K562 (cell line): Measurements from ENCODE around the gene CD274. TPM values are rescaled to one million over a fixed set of nuclear protein-coding genes. Genes with fewer than 3 reads are reported as not detected.
"Not testable (repeated sequence)": the region's sequence is repeated elsewhere in the genome, so short reads cannot be mapped to it uniquely, and the experiment has no call there.

Source experiments
- ATAC-seq: fragments of 200-7000 bp; cut with Tn5 transposase; 3 replicates; pipeline ENCODE4 v1.9.1; 2020; ENCODE audit warnings: moderate library complexity
- BruUV-seq: library from RNA; stranded (reverse); fragments of 400-500 nt; replicated peaks from 2 replicates; lab custom pipeline; 2021; lab: Mats Ljungman, UMichigan
- CTCF ChIA-PET: fragments of 300-600 bp; formaldehyde crosslinking; extraction: SDS; loops from one replicate; lab custom pipeline; 2021; ENCODE audit warnings: low intra/inter-chr PET ratio; lab: Yijun Ruan, JAX
- POLR2A ChIA-PET: fragments of 300-600, 350-650 bp; sonication (Branson Sonifier 250); formaldehyde crosslinking; extraction: SDS; loops from one replicate; lab custom pipeline; 2021; ENCODE audit warnings: antibody characterized with exemption, inconsistent platforms; lab: Yijun Ruan, JAX
- DNase-seq, 4 experiments: peaks; one replicate each; pipeline versions ENCODE4 v3.0.0 to v3.0.0-alpha.2; 2011 to 2018; ENCODE audit warnings: low spot score in 3 of 4, mixed read lengths in 3 of 4; ENCODE audit errors: extremely low read depth in 1 of 4
- FAIRE-seq: peaks from 2 replicates; lab custom pipeline; 2011; peaks lifted over from hg19 to GRCh38; lab: Jason Lieb, UNC
- H2AFZ ChIP-seq: 2 replicates; pipeline ENCODE4 v1.6.0; 2011; ENCODE audit warnings: low read depth, low read length, control low read depth, inconsistent platforms
- H3K27ac ChIP-seq: fragments of 200-600 bp; 3 replicates; pipeline ENCODE4 v1.8.0; 2011; ENCODE audit warnings: low read depth, mild to moderate bottlenecking, control low read depth, inconsistent platforms, low read length, moderate library complexity, mixed read lengths; ENCODE audit errors: extremely low read depth
- H3K27me3 ChIP-seq, 2 experiments: fragments of 300-600 bp in 1 of 2; 2 replicates in 1 of 2; 3 replicates in 1 of 2; pipeline versions ENCODE4 v1.6.0 to v1.8.0; 2011; ENCODE audit warnings: inconsistent platforms in 2 of 2, low read length in 2 of 2, mild to moderate bottlenecking in 1 of 2, mixed read lengths in 1 of 2, moderate library complexity in 1 of 2; ENCODE audit not compliant: control insufficient read depth in 2 of 2, insufficient read depth in 2 of 2
- H3K36me3 ChIP-seq: fragments of 300-600 bp; 3 replicates; pipeline ENCODE4 v1.8.0; 2011; ENCODE audit warnings: mild to moderate bottlenecking, low read length, inconsistent platforms; ENCODE audit not compliant: control insufficient read depth, insufficient read depth
- H3K4me1 ChIP-seq, 2 experiments: fragments of 200-600 bp in 1 of 2; replicated peaks in 1 of 2; 2 replicates in 1 of 2; 3 replicates in 1 of 2; pipeline versions ENCODE4 v1.5.1 to v1.8.0; 2011; ENCODE audit warnings: inconsistent platforms in 2 of 2, low read length in 2 of 2, mild to moderate bottlenecking in 1 of 2, mixed read lengths in 1 of 2, moderate library complexity in 1 of 2; ENCODE audit not compliant: control insufficient read depth in 2 of 2, insufficient read depth in 2 of 2
- H3K4me2 ChIP-seq: 2 replicates; pipeline ENCODE4 v1.6.1; 2011; ENCODE audit warnings: low read length, control low read depth, inconsistent platforms, mixed read lengths; ENCODE audit not compliant: insufficient read depth
- H3K4me3 ChIP-seq: fragments of 200-600 bp; sonication (generic), shearing (Covaris generic); 2 replicates; pipeline ENCODE4 v1.5.1; 2016; ENCODE audit warnings: control low read depth, inconsistent platforms
- H3K79me2 ChIP-seq: fragments of 200-600 bp; 3 replicates; pipeline ENCODE4 v1.8.0; 2011; ENCODE audit warnings: low read length, inconsistent platforms; ENCODE audit not compliant: control insufficient read depth, insufficient read depth
- H3K9ac ChIP-seq, 2 experiments: 2 replicates each; pipeline versions ENCODE4 v1.6.0 to v1.6.1; 2011; ENCODE audit warnings: low read depth in 2 of 2, low read length in 2 of 2, control low read depth in 1 of 2, inconsistent platforms in 1 of 2, mild to moderate bottlenecking in 1 of 2, mixed read lengths in 1 of 2; ENCODE audit not compliant: insufficient read depth in 1 of 2
- H3K9me1 ChIP-seq: one replicate; pipeline ENCODE4 v1.6.0; 2011; ENCODE audit warnings: inconsistent platforms, mild to moderate bottlenecking, low read length, moderate library complexity; ENCODE audit not compliant: control insufficient read depth, insufficient read depth
- H3K9me3 ChIP-seq: replicated peaks from 2 replicates; pipeline ENCODE4 v1.5.1; 2011; ENCODE audit warnings: low read depth, low read length, inconsistent platforms; ENCODE audit not compliant: control insufficient read depth, insufficient read depth
- H4K20me1 ChIP-seq: replicated peaks from 2 replicates; pipeline ENCODE4 v1.6.1; 2011; ENCODE audit warnings: low read length, inconsistent platforms, mixed read lengths; ENCODE audit not compliant: control insufficient read depth, insufficient read depth
- BCOR ChIP-seq: fragments of 450-650 bp; IDR thresholded peaks from 2 replicates; pipeline ENCODE4 v1.6.1; 2016
- BHLHE40 ChIP-seq: IDR thresholded peaks from 2 replicates; pipeline ENCODE4 v1.6.1; 2011; ENCODE audit warnings: low read length, improper control_type of control experiment
- CEBPG ChIP-seq, 3 experiments: fragments of 200-800 bp in 1 of 3; sonication (Bioruptor generic) in 1 of 3; sonication (generic) in 1 of 3; formaldehyde crosslinking in 1 of 3; IDR thresholded peaks in 2 of 3; conservative IDR thresholded peaks in 1 of 3; 2 replicates each; pipeline versions ENCODE4 v1.6.1 to v1.8.0; 2016 to 2022; ENCODE audit warnings: missing compliant biosample characterization in 2 of 3, missing genetic modification characterization in 2 of 3, mild to moderate bottlenecking in 1 of 3, missing genetic modification reagents in 1 of 3
- DACH1 ChIP-seq: fragments of 450-650 bp; IDR thresholded peaks from 2 replicates; pipeline ENCODE4 v1.6.1; 2018; ENCODE audit not compliant: partially characterized antibody
- ETV6 ChIP-seq, 3 experiments: fragments of 150-350 bp in 1 of 3; sonication (generic) in 1 of 3; formaldehyde crosslinking in 1 of 3; IDR thresholded peaks; 2 replicates each; pipeline versions ENCODE4 v1.6.1 to v1.8.0; 2014 to 2022; ENCODE audit warnings: borderline replicate concordance in 2 of 3, low read depth in 2 of 3, antibody characterized with exemption in 1 of 3, low read length in 1 of 3, mild to moderate bottlenecking in 1 of 3, missing genetic modification reagents in 1 of 3
- LARP7 ChIP-seq: fragments of 450-650 bp; IDR thresholded peaks from 2 replicates; pipeline ENCODE4 v1.6.1; 2016
- MEIS2 ChIP-seq: fragments of 450-650 bp; IDR thresholded peaks from 2 replicates; pipeline ENCODE4 v1.6.1; 2014; ENCODE audit warnings: mild to moderate bottlenecking; ENCODE audit not compliant: partially characterized antibody
- NFXL1 ChIP-seq: fragments of 450-650 bp; formaldehyde crosslinking; IDR thresholded peaks from 2 replicates; pipeline ENCODE4 v1.4.0; 2021; ENCODE audit warnings: mild to moderate bottlenecking
- STAT6 ChIP-seq: sonication (generic); formaldehyde crosslinking; IDR thresholded peaks from 2 replicates; pipeline ENCODE4 v1.8.1; 2023; ENCODE audit warnings: mild to moderate bottlenecking, missing genetic modification reagents
- TRIM24 ChIP-seq, 2 experiments: fragments of 450-650 bp; IDR thresholded peaks; 2 replicates each; pipeline ENCODE4 v1.6.1; 2016
- ZNF146 ChIP-seq: IDR thresholded peaks from one replicate; pipeline ENCODE4 v1.6.1; 2018; ENCODE audit warnings: missing compliant biosample characterization; ENCODE audit not compliant: unreplicated experiment
- ZSCAN32 ChIP-seq: fragments of 450-650 bp; formaldehyde crosslinking; IDR thresholded peaks from 2 replicates; pipeline ENCODE4 v1.4.0; 2020; ENCODE audit warnings: mild to moderate bottlenecking, moderate library complexity
- WGBS: fragments of 100-300 bp; shearing (Covaris generic); methylation state at CpG from one replicate; pipeline ENCODE4 v1.1.6; 2016; ENCODE audit warnings: low coverage, mixed read lengths; ENCODE audit not compliant: insufficient coverage; ENCODE audit errors: missing lambda C conversion rate; 5-methylcytosine and 5-hydroxymethylcytosine counted together
- in situ Hi-C: fragments of 300-500 bp; cut with MboI; formaldehyde crosslinking; loops from 4 replicates; pipeline ENCODE4 v1.15.0; 2018; ENCODE audit warnings: inconsistent platforms, mixed read lengths
- intact Hi-C: fragments of 100-400 bp; cut with micrococcal nuclease; formaldehyde crosslinking; loops from 2 replicates; pipeline ENCODE4 v1.14.2; 2022
- polyA plus RNA-seq, 8 experiments: library from polyadenylated mRNA; depleted of rRNA in 4 of 8; stranded (reverse) in 5 of 8; unstranded in 3 of 8; fragments of >200 nt; fragmentation: Nextera tagmentation in 2 of 8; fragmentation: Illumina TruSeq in 1 of 8; extraction: Ambion mirVana in 2 of 8; extraction: Trizol in 1 of 8; gene quantifications; 2 replicates each; pipeline versions ENCODE4 v1.2.1 to v1.2.3, GENCODE V29; 2011 to 2014; ENCODE audit warnings: inconsistent platforms in 1 of 8, missing spikeins in 1 of 8
- total RNA-seq, 7 experiments: library from RNA; depleted of rRNA in 6 of 7; stranded (reverse); fragments of >200 nt in 6 of 7; fragmentation: Illumina TruSeq in 2 of 7; extraction: Trizol in 2 of 7; gene quantifications; 2 replicates each; pipeline versions ENCODE4 v1.2.1 to v1.2.3, GENCODE V29; 2011 to 2021; ENCODE audit warnings: low replicate concordance in 1 of 7

The CD274 gene
- total and polyA plus RNA-seq, 9 of the 15 experiments (the other 6 are each of a cell fraction or from before 2014, with no cell fraction given), result 0.07 to 0.51 (median 0.30) TPM; not detected in 1

- H3K4me3 ChIP-seq, H3K79me2 ChIP-seq, H2AFZ ChIP-seq, H3K27ac ChIP-seq, in situ Hi-C loops, H3K27me3 ChIP-seq, POLR2A ChIA-PET, intact Hi-C loops, CTCF ChIA-PET, H3K9me1 ChIP-seq: not testable (repeated sequence)
- WGBS, result 70% methylated on average over 2 of the region's 3 CpGs
- TF ChIP-seq BCOR (peak; percentile 34; the same call in 1 of the 2 replicates), ZNF146 (CRISPR knock-in tag) (peak; percentile 79)
- TF ChIP-seq, all 486 proteins: peak for 2; not testable (repeated sequence) for 484
- H3K4me1 ChIP-seq, result peaks cover 5 to 27% of the 10 kb centered on the region in 2 experiments
- not testable (repeated sequence) for H3K4me2 ChIP-seq, H3K9me3 ChIP-seq, ATAC-seq, H3K9ac ChIP-seq, H3K36me3 ChIP-seq, BruUV-seq, FAIRE-seq, DNase-seq, H4K20me1 ChIP-seq
These were observed 44.4 kb downstream of the CD274 start for GRCh38 chr9:5494765-5495164.

GRCh38 chr9:5499157-5499556, 48.8 kb downstream of the CD274 start:
- no peaks in the 10 kb centered on the region for H3K36me3 ChIP-seq
- CTCF ChIA-PET, result no interaction called here
- ATAC-seq, result no peak
- TF ChIP-seq STAT6 (CRISPR knock-in tag), result no peak
- TF ChIP-seq MEIS2, result peak; percentile 66
- no peak for TF ChIP-seq BHLHE40
- no peak for TF ChIP-seq ETV6 (IDR thresholded peaks at IDR 0.05; ENCODE audit: borderline replicate concordance in 1 of 2, low read depth in 2 of 2, low read length in 1 of 2)
- no peak for TF ChIP-seq ETV6 (CRISPR knock-in tag; IDR thresholded peaks at IDR 0.05; ENCODE audit: borderline replicate concordance)
- peak in 1 of 2 experiments; percentile 57; a peak in 2 of 4 replicates for TF ChIP-seq TRIM24 (IDR thresholded peaks at IDR 0.05)
- TF ChIP-seq DACH1, result no peak
- no peak for TF ChIP-seq CEBPG (CRISPR knock-in tag; IDR thresholded peaks at IDR 0.05)
- peak; percentile 91 to 94 for TF ChIP-seq CEBPG (tag; conservative IDR thresholded peaks at IDR 0.05 in 1 of 2, IDR thresholded peaks at IDR 0.05 in 1 of 2)
- TF ChIP-seq LARP7, result no peak
- no peak for TF ChIP-seq NFXL1 (CRISPR knock-in tag)
- TF ChIP-seq ZSCAN32 (CRISPR knock-in tag), result peak; percentile 68; the same call in 1 of the 2 replicates

More at GRCh38 chr9:5499157-5499556, 48.8 kb downstream of the CD274 start:
- BruUV-seq, result no TSS peak
- POLR2A ChIA-PET, result no interaction called here
- intact Hi-C loops, result no loop called here
- Histone ChIP-seq H3K27me3 (no peaks in the 10 kb centered on the region), H3K9me1 (no peaks in the 10 kb centered on the region), H3K27ac (peak overlapping the region; percentile 81; the same call in 1 of the 3 replicates), H3K4me2 (no peak overlapping the region), H3K4me1 (peaks cover 20 to 23% of the 10 kb centered on the region in 2 experiments; a peak in 4 of 5 replicates), H3K9me3 (no peaks in the 10 kb centered on the region), H3K4me3 (no peak overlapping the region), H4K20me1 (no peaks in the 10 kb centered on the region), H3K9ac (no peak overlapping the region), H3K79me2 (no peaks in the 10 kb centered on the region), H2AFZ (no peak overlapping the region)
- WGBS, result 78% methylated on average over 1 of the region's 1 CpG
- in situ Hi-C loops, result no loop called here
- FAIRE-seq, result no peak
- DNase-seq, result no peak
